Adipocyte (in vitro differentiated cells): Measurements from ENCODE around the gene SND1.

ENCODE experiments used
- DNase-seq: peaks from one replicate; pipeline ENCODE4 v3.0.0-alpha.2; 2015; ENCODE audit warnings: low read depth
- H3K27me3 ChIP-seq: replicated peaks from 2 replicates; pipeline ENCODE4 v1.7.0; 2013; ENCODE audit warnings: mild to moderate bottlenecking, low read length, moderate library complexity; ENCODE audit not compliant: control insufficient read depth, insufficient read depth
- H3K36me3 ChIP-seq: 2 replicates; pipeline ENCODE4 v1.7.0; 2013; ENCODE audit warnings: low read length, mild to moderate bottlenecking, moderate library complexity; ENCODE audit not compliant: control insufficient read depth, insufficient read depth, severe bottlenecking
- H3K4me1 ChIP-seq: 2 replicates; pipeline ENCODE4 v1.7.0; 2013; ENCODE audit warnings: mild to moderate bottlenecking, low read length, moderate library complexity; ENCODE audit not compliant: control insufficient read depth, insufficient read depth
- H3K4me3 ChIP-seq: 2 replicates; pipeline ENCODE4 v1.7.0; 2013; ENCODE audit warnings: mild to moderate bottlenecking, low read length, moderate library complexity
- H3K9ac ChIP-seq: 2 replicates; pipeline ENCODE4 v1.7.0; 2013; ENCODE audit warnings: mild to moderate bottlenecking, low read length, moderate library complexity
- H3K9me3 ChIP-seq: 2 replicates; pipeline ENCODE4 v1.7.0; 2013; ENCODE audit warnings: mild to moderate bottlenecking, low read length, moderate library complexity; ENCODE audit not compliant: control insufficient read depth

Gene SND1

GRCh38 chr7:127810113-127810512, 158.1 kb downstream of the SND1 start:
- Histone ChIP-seq H3K4me1 (peaks cover 24% of the 10 kb centered on the region), H3K9me3 (no peaks in the 10 kb centered on the region), H3K36me3 (peaks cover 15% of the 10 kb centered on the region), H3K4me3 (no peak overlapping the region), H3K9ac (no peak overlapping the region), H3K27me3 (no peaks in the 10 kb centered on the region)
- DNase-seq = no peak

GRCh38 chr7:127810696-127811660, 159.0 kb downstream of the SND1 start:
- Histone ChIP-seq H3K4me1 (peaks cover 24% of the 10 kb centered on the region), H3K27me3 (no peaks in the 10 kb centered on the region), H3K9ac (no peak overlapping the region), H3K36me3 (peaks cover 15% of the 10 kb centered on the region), H3K4me3 (no peak overlapping the region), H3K9me3 (no peaks in the 10 kb centered on the region)
- peak; percentile 30 for DNase-seq

- peaks cover 11% of the 10 kb centered on the region for H3K36me3 ChIP-seq
- no peaks in the 10 kb centered on the region for H3K9me3 ChIP-seq
- peaks cover 28% of the 10 kb centered on the region for H3K4me1 ChIP-seq
- H3K9ac ChIP-seq = no peak overlapping the region
- no peak overlapping the region for H3K4me3 ChIP-seq
- no peaks in the 10 kb centered on the region for H3K27me3 ChIP-seq
- no peak for DNase-seq
These were observed 160.5 kb downstream of the SND1 start for GRCh38 chr7:127812540-127812939.

- Histone ChIP-seq H3K36me3 (no peaks in the 10 kb centered on the region), H3K27me3 (no peaks in the 10 kb centered on the region), H3K4me1 (peaks cover 35% of the 10 kb centered on the region), H3K9ac (no peak overlapping the region), H3K4me3 (no peak overlapping the region), H3K9me3 (no peaks in the 10 kb centered on the region)
- no peak for DNase-seq
These were observed 162.1 kb downstream of the SND1 start for GRCh38 chr7:127813991-127814541.

- Histone ChIP-seq H3K4me1 (peaks cover 34% of the 10 kb centered on the region), H3K27me3 (no peaks in the 10 kb centered on the region)
- no peak for DNase-seq
These were observed 163.7 kb downstream of the SND1 start for GRCh38 chr7:127815631-127816145.

GRCh38 chr7:127816354-127817190, 164.6 kb downstream of the SND1 start:
- no peak for DNase-seq
- Histone ChIP-seq H3K9me3 (no peaks in the 10 kb centered on the region), H3K4me1 (peaks cover 41% of the 10 kb centered on the region), H3K4me3 (no peak overlapping the region), H3K27me3 (no peaks in the 10 kb centered on the region), H3K9ac (no peak overlapping the region), H3K36me3 (no peaks in the 10 kb centered on the region)

More at GRCh38 chr7:127815631-127816145, 163.7 kb downstream of the SND1 start:
- H3K36me3 ChIP-seq = no peaks in the 10 kb centered on the region
- H3K9ac ChIP-seq = no peak overlapping the region
- H3K9me3 ChIP-seq = no peaks in the 10 kb centered on the region
- no peak overlapping the region for H3K4me3 ChIP-seq

- no peak overlapping the region for H3K4me3 ChIP-seq
- H3K27me3 ChIP-seq = no peaks in the 10 kb centered on the region
- no peaks in the 10 kb centered on the region for H3K36me3 ChIP-seq
- no peak overlapping the region for H3K9ac ChIP-seq
- H3K9me3 ChIP-seq = no peaks in the 10 kb centered on the region
- DNase-seq = no peak
- peaks cover 41% of the 10 kb centered on the region for H3K4me1 ChIP-seq
These were observed 165.5 kb downstream of the SND1 start for GRCh38 chr7:127817466-127817865.

- H3K4me3 ChIP-seq = no peak overlapping the region
- no peaks in the 10 kb centered on the region for H3K27me3 ChIP-seq
- DNase-seq = no peak
- H3K9me3 ChIP-seq = no peaks in the 10 kb centered on the region
- H3K36me3 ChIP-seq = no peaks in the 10 kb centered on the region
- H3K9ac ChIP-seq = no peak overlapping the region
- peaks cover 32% of the 10 kb centered on the region for H3K4me1 ChIP-seq
These were observed 166.3 kb downstream of the SND1 start for GRCh38 chr7:127818306-127818705.

GRCh38 chr7:127819975-127820731, 168.2 kb downstream of the SND1 start:
- peak; percentile 49 for DNase-seq
- no peak overlapping the region for H3K9ac ChIP-seq
- peaks cover 26% of the 10 kb centered on the region for H3K4me1 ChIP-seq
- no peaks in the 10 kb centered on the region for H3K9me3 ChIP-seq
- no peak overlapping the region for H3K4me3 ChIP-seq
- H3K27me3 ChIP-seq = no peaks in the 10 kb centered on the region
- H3K36me3 ChIP-seq = no peaks in the 10 kb centered on the region

GRCh38 chr7:127820732-127821085, 168.7 kb downstream of the SND1 start:
- Histone ChIP-seq H3K9ac (no peak overlapping the region), H3K9me3 (no peaks in the 10 kb centered on the region), H3K27me3 (no peaks in the 10 kb centered on the region), H3K36me3 (no peaks in the 10 kb centered on the region), H3K4me3 (no peak overlapping the region), H3K4me1 (peaks cover 26% of the 10 kb centered on the region)
- DNase-seq = no peak
